ENCODE results near the gene AGR2.

DNA sequence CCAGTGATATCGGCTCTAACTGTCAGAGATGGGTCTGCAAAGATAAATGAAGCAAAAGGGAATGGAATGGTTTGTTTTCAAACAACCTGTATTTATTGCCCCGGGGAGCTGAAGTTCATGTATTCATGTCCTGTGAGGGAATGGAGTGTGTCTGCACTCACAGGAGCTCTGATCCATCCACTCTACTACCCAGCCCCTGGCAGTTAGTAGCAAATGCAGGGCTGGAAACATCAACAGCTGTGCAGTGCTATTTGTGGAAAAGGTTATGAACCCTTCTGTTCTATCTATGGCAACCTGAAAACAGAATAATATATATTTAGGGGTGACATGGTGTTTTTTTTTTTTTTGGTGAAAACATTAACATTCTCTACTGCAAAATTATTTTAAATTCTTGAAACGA, 9.8 kb downstream of the AGR2 start:
- TF ChIP-seq, protein P1, sequence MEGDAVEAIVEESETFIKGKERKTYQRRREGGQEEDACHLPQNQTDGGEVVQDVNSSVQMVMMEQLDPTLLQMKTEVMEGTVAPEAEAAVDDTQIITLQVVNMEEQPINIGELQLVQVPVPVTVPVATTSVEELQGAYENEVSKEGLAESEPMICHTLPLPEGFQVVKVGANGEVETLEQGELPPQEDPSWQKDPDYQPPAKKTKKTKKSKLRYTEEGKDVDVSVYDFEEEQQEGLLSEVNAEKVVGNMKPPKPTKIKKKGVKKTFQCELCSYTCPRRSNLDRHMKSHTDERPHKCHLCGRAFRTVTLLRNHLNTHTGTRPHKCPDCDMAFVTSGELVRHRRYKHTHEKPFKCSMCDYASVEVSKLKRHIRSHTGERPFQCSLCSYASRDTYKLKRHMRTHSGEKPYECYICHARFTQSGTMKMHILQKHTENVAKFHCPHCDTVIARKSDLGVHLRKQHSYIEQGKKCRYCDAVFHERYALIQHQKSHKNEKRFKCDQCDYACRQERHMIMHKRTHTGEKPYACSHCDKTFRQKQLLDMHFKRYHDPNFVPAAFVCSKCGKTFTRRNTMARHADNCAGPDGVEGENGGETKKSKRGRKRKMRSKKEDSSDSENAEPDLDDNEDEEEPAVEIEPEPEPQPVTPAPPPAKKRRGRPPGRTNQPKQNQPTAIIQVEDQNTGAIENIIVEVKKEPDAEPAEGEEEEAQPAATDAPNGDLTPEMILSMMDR (IDR thresholded peaks at IDR 0.05), result no peak
- TF ChIP-seq POLR2AphosphoS5 (IDR thresholded peaks at IDR 0.05; ENCODE audit: low read depth, low read length), result no peak
- no peak for TF ChIP-seq TCF7L2 (IDR thresholded peaks at IDR 0.05; ENCODE audit: low read depth, low read length)
- TF ChIP-seq, protein P2, sequence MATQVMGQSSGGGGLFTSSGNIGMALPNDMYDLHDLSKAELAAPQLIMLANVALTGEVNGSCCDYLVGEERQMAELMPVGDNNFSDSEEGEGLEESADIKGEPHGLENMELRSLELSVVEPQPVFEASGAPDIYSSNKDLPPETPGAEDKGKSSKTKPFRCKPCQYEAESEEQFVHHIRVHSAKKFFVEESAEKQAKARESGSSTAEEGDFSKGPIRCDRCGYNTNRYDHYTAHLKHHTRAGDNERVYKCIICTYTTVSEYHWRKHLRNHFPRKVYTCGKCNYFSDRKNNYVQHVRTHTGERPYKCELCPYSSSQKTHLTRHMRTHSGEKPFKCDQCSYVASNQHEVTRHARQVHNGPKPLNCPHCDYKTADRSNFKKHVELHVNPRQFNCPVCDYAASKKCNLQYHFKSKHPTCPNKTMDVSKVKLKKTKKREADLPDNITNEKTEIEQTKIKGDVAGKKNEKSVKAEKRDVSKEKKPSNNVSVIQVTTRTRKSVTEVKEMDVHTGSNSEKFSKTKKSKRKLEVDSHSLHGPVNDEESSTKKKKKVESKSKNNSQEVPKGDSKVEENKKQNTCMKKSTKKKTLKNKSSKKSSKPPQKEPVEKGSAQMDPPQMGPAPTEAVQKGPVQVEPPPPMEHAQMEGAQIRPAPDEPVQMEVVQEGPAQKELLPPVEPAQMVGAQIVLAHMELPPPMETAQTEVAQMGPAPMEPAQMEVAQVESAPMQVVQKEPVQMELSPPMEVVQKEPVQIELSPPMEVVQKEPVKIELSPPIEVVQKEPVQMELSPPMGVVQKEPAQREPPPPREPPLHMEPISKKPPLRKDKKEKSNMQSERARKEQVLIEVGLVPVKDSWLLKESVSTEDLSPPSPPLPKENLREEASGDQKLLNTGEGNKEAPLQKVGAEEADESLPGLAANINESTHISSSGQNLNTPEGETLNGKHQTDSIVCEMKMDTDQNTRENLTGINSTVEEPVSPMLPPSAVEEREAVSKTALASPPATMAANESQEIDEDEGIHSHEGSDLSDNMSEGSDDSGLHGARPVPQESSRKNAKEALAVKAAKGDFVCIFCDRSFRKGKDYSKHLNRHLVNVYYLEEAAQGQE (IDR thresholded peaks at IDR 0.05; ENCODE audit: insufficient read depth in 1 of 2, low read depth in 2 of 2, low read length in 1 of 2), result no peak

Data from Panc1 (cell line).